Effector memory CD4-positive, alpha-beta T cell (primary cell): Measurements from ENCODE around the gene PDPK1.
"Not testable (repeated sequence)": the region's sequence is repeated elsewhere in the genome, so short reads cannot be mapped to it uniquely, and the experiment has no call there.

Experiments used
- DNase-seq, 3 donors: peaks; one replicate each; pipeline ENCODE4 v3.0.0-alpha.2; 2020
- H3K27ac ChIP-seq: 2 replicates; pipeline ENCODE4 v1.7.0; 2013; ENCODE audit warnings: mild to moderate bottlenecking, low read length, moderate library complexity; ENCODE audit not compliant: insufficient read depth, poor library complexity, severe bottlenecking
- H3K27me3 ChIP-seq: replicated peaks from 2 replicates; pipeline ENCODE4 v1.7.0; 2013; ENCODE audit warnings: mild to moderate bottlenecking, low read length; ENCODE audit not compliant: insufficient read depth, control insufficient read depth, poor library complexity, severe bottlenecking
- H3K36me3 ChIP-seq: 2 replicates; pipeline ENCODE4 v1.7.0; 2013; ENCODE audit warnings: mild to moderate bottlenecking, low read length, moderate library complexity; ENCODE audit not compliant: control insufficient read depth, insufficient read depth
- H3K4me1 ChIP-seq: 2 replicates; pipeline ENCODE4 v1.7.0; 2013; ENCODE audit warnings: low read length, mild to moderate bottlenecking; ENCODE audit not compliant: control insufficient read depth, insufficient read depth, poor library complexity, severe bottlenecking
- H3K4me3 ChIP-seq: 2 replicates; pipeline ENCODE4 v1.7.0; 2013; ENCODE audit warnings: low read length, low read depth, mild to moderate bottlenecking; ENCODE audit not compliant: insufficient read depth, poor library complexity, severe bottlenecking
- H3K9me3 ChIP-seq: 2 replicates; pipeline ENCODE4 v1.7.0; 2013; ENCODE audit warnings: mild to moderate bottlenecking, low read length, moderate library complexity; ENCODE audit not compliant: control insufficient read depth

The PDPK1 gene

GRCh38 chr16:2611499-2611862 is 73.7 kb downstream of the PDPK1 start:
- no peaks in the 10 kb centered on the region for H3K4me1 ChIP-seq
- no peak overlapping the region for H3K4me3 ChIP-seq
- H3K36me3 ChIP-seq: peaks cover 9% of the 10 kb centered on the region
- H3K27ac ChIP-seq: no peak overlapping the region
- no peak for DNase-seq
- no peaks in the 10 kb centered on the region for H3K27me3 ChIP-seq
- no peaks in the 10 kb centered on the region for H3K9me3 ChIP-seq

GRCh38 chr16:2611877-2612276 is 74.1 kb downstream of the PDPK1 start:
- H3K4me3 ChIP-seq, H3K36me3 ChIP-seq, H3K27ac ChIP-seq, H3K27me3 ChIP-seq, DNase-seq, H3K9me3 ChIP-seq, H3K4me1 ChIP-seq: not testable (repeated sequence)

- H3K27ac ChIP-seq, H3K4me3 ChIP-seq, H3K9me3 ChIP-seq, H3K4me1 ChIP-seq, H3K36me3 ChIP-seq, DNase-seq, H3K27me3 ChIP-seq: not testable (repeated sequence)
Measured at GRCh38 chr16:2613251-2613650, 75.4 kb downstream of the PDPK1 start.

GRCh38 chr16:2614761-2615191 is 77.0 kb downstream of the PDPK1 start:
- no peaks in the 10 kb centered on the region for H3K27me3 ChIP-seq
- no peaks in the 10 kb centered on the region for H3K9me3 ChIP-seq
- H3K36me3 ChIP-seq: peaks cover 9% of the 10 kb centered on the region
- H3K4me1 ChIP-seq: no peaks in the 10 kb centered on the region
- no peak for DNase-seq
- no peak overlapping the region for H3K27ac ChIP-seq
- no peak overlapping the region for H3K4me3 ChIP-seq

GRCh38 chr16:2618964-2619363 is 81.1 kb downstream of the PDPK1 start:
- not testable (repeated sequence) for DNase-seq, H3K4me1 ChIP-seq, H3K27ac ChIP-seq, H3K36me3 ChIP-seq, H3K4me3 ChIP-seq, H3K9me3 ChIP-seq, H3K27me3 ChIP-seq

GRCh38 chr16:2619628-2620027 is 81.8 kb downstream of the PDPK1 start:
- H3K4me1 ChIP-seq, H3K36me3 ChIP-seq, H3K27ac ChIP-seq, DNase-seq, H3K9me3 ChIP-seq, H3K4me3 ChIP-seq, H3K27me3 ChIP-seq: not testable (repeated sequence)

- not testable (repeated sequence) for H3K4me3 ChIP-seq, H3K27ac ChIP-seq, DNase-seq, H3K36me3 ChIP-seq, H3K4me1 ChIP-seq, H3K27me3 ChIP-seq, H3K9me3 ChIP-seq
Measured at GRCh38 chr16:2620870-2621269, 83.0 kb downstream of the PDPK1 start.

- H3K27me3 ChIP-seq, H3K4me1 ChIP-seq, H3K9me3 ChIP-seq, DNase-seq, H3K4me3 ChIP-seq, H3K36me3 ChIP-seq, H3K27ac ChIP-seq: not testable (repeated sequence)
Measured at GRCh38 chr16:2621395-2621794, 83.6 kb downstream of the PDPK1 start.

GRCh38 chr16:2627075-2627474 is 89.3 kb downstream of the PDPK1 start:
- not testable (repeated sequence) for H3K9me3 ChIP-seq, DNase-seq, H3K27me3 ChIP-seq, H3K27ac ChIP-seq, H3K4me1 ChIP-seq, H3K36me3 ChIP-seq, H3K4me3 ChIP-seq

- DNase-seq, H3K4me1 ChIP-seq, H3K27ac ChIP-seq, H3K27me3 ChIP-seq, H3K36me3 ChIP-seq, H3K9me3 ChIP-seq, H3K4me3 ChIP-seq: not testable (repeated sequence)
Measured at GRCh38 chr16:2631203-2631602, 93.4 kb downstream of the PDPK1 start.

- not testable (repeated sequence) for H3K27ac ChIP-seq, DNase-seq, H3K36me3 ChIP-seq, H3K9me3 ChIP-seq, H3K4me1 ChIP-seq, H3K4me3 ChIP-seq, H3K27me3 ChIP-seq
Measured at GRCh38 chr16:2632291-2632690, 94.5 kb downstream of the PDPK1 start.
